HepG2 (cell line): ENCODE data around the gene CELF5. TPM values are rescaled to one million over a fixed set of nuclear protein-coding genes. Genes with fewer than 3 reads are reported as not detected.

Experiments used
- ATAC-seq: fragments of 200-7000 bp; cut with Tn5 transposase; 3 replicates; pipeline ENCODE4 v1.9.1; 2020; ENCODE audit warnings: mild to moderate bottlenecking, moderate library complexity
- BruUV-seq: library from RNA; stranded (reverse); fragments of 400-500 nt; replicated peaks from 2 replicates; lab custom pipeline; 2021; lab: Mats Ljungman, UMichigan
- CTCF ChIA-PET: fragments of 300-600 bp; formaldehyde crosslinking; extraction: SDS; loops from one replicate; lab custom pipeline; 2021; ENCODE audit warnings: low total read pairs, inconsistent platforms, low intra/inter-chr PET ratio; lab: Yijun Ruan, JAX
- POLR2A ChIA-PET: fragments of 350-600 bp; sonication (Branson Sonifier 250); formaldehyde crosslinking; loops from one replicate; lab custom pipeline; 2020; ENCODE audit warnings: antibody characterized with exemption, inconsistent platforms; lab: Yijun Ruan, JAX
- DNase-seq: peaks from one replicate; pipeline ENCODE4 v3.0.0-alpha.2; 2015; ENCODE audit warnings: low spot score
- FAIRE-seq: peaks from 3 replicates; lab custom pipeline; 2011; peaks lifted over from hg19 to GRCh38; lab: Jason Lieb, UNC
- H2AFZ ChIP-seq: one replicate; pipeline ENCODE4 v1.6.1; 2011; ENCODE audit warnings: low read length, inconsistent platforms
- H3K27ac ChIP-seq: fragments of 300-600 bp; 3 replicates; pipeline ENCODE4 v1.8.0; 2011; ENCODE audit warnings: mixed run types, mild to moderate bottlenecking, mixed read lengths, low read length, inconsistent platforms; ENCODE audit not compliant: insufficient read depth; ENCODE audit errors: extremely low read length
- H3K27me3 ChIP-seq, 2 experiments: fragments of 200-600 bp in 1 of 2; 2 replicates in 1 of 2; 3 replicates in 1 of 2; pipeline versions ENCODE4 v1.6.0 to v1.8.0; 2011; ENCODE audit warnings: low read length in 2 of 2, mild to moderate bottlenecking in 2 of 2, moderate library complexity in 2 of 2, inconsistent platforms in 1 of 2; ENCODE audit not compliant: insufficient read depth in 2 of 2, control insufficient read depth in 1 of 2
- H3K36me3 ChIP-seq, 2 experiments: fragments of 200-600 bp in 1 of 2; replicated peaks in 1 of 2; 2 replicates in 1 of 2; 3 replicates in 1 of 2; pipeline versions ENCODE4 v1.5.1 to v1.8.0; 2011; ENCODE audit warnings: low read length in 2 of 2, inconsistent platforms in 1 of 2; ENCODE audit not compliant: insufficient read depth in 2 of 2, control insufficient read depth in 1 of 2
- H3K4me1 ChIP-seq: 2 replicates; pipeline ENCODE4 v1.5.1; 2012; ENCODE audit warnings: low read length, inconsistent platforms; ENCODE audit not compliant: insufficient read depth
- H3K4me2 ChIP-seq: 2 replicates; pipeline ENCODE4 v1.6.0; 2011; ENCODE audit warnings: low read depth, low read length, inconsistent platforms
- H3K4me3 ChIP-seq, 3 experiments: fragments of 200-600 bp in 1 of 3; sonication (generic), shearing (Covaris generic) in 1 of 3; replicated peaks in 1 of 3; 2 replicates each; pipeline ENCODE4 v1.5.1; 2011 to 2016; ENCODE audit warnings: low read length in 3 of 3, inconsistent platforms in 2 of 3, low read depth in 2 of 3, mild to moderate bottlenecking in 2 of 3, control low read depth in 1 of 3, mixed read lengths in 1 of 3; ENCODE audit not compliant: insufficient read depth in 1 of 3
- H3K79me2 ChIP-seq: one replicate; pipeline ENCODE4 v1.6.1; 2011; ENCODE audit warnings: low read length, inconsistent platforms; ENCODE audit not compliant: insufficient read depth
- H3K9ac ChIP-seq: 2 replicates; pipeline ENCODE4 v1.6.0; 2011; ENCODE audit warnings: mild to moderate bottlenecking, low read depth, low read length, inconsistent platforms; ENCODE audit not compliant: insufficient read depth
- H3K9me3 ChIP-seq: 2 replicates; pipeline ENCODE4 v1.5.1; 2012; ENCODE audit warnings: mild to moderate bottlenecking, low read length
- H4K20me1 ChIP-seq: 2 replicates; pipeline ENCODE4 v1.6.0; 2011; ENCODE audit warnings: inconsistent platforms, mild to moderate bottlenecking, low read length, moderate library complexity; ENCODE audit not compliant: insufficient read depth
- DMAP1 ChIP-seq: IDR thresholded peaks from 2 replicates; pipeline ENCODE4 v1.6.1; 2016
- EED ChIP-seq: sonication (generic); formaldehyde crosslinking; IDR thresholded peaks from 2 replicates; pipeline ENCODE4 v1.5.0; 2020; ENCODE audit warnings: mild to moderate bottlenecking, missing genetic modification reagents
- HBP1 ChIP-seq: IDR thresholded peaks from 2 replicates; pipeline ENCODE4 v1.6.1; 2016; ENCODE audit warnings: low read depth, control low read depth
- KDM1A ChIP-seq: IDR thresholded peaks from 2 replicates; pipeline ENCODE4 v1.6.1; 2016; ENCODE audit warnings: missing compliant biosample characterization
- KDM5A ChIP-seq: fragments of 200-600 bp; sonication (generic); IDR thresholded peaks from 2 replicates; pipeline ENCODE4 v1.7.0; 2018; ENCODE audit warnings: antibody characterized with exemption, mild to moderate bottlenecking, low read length, borderline replicate concordance
- MAFF ChIP-seq: IDR thresholded peaks from 2 replicates; pipeline ENCODE4 v1.6.1; 2011; ENCODE audit warnings: low read depth, low read length, improper control_type of control experiment
- NFE2L2 ChIP-seq: fragments of 150-350 bp; IDR thresholded peaks from 2 replicates; pipeline ENCODE4 v1.6.1; 2014; ENCODE audit warnings: low read length
- POGZ ChIP-seq: sonication (generic); formaldehyde crosslinking; IDR thresholded peaks from 2 replicates; pipeline ENCODE4 v1.4.0; 2020; ENCODE audit warnings: mild to moderate bottlenecking, missing genetic modification reagents
- REPIN1 ChIP-seq: sonication (generic); formaldehyde crosslinking; IDR thresholded peaks from 2 replicates; pipeline ENCODE4 v1.8.0; 2022; ENCODE audit warnings: missing genetic modification reagents, low read depth, mild to moderate bottlenecking, borderline replicate concordance
- RFX1 ChIP-seq: fragments of 450-650 bp; IDR thresholded peaks from 2 replicates; pipeline ENCODE4 v1.6.1; 2017
- SALL1 ChIP-seq: sonication (generic); formaldehyde crosslinking; IDR thresholded peaks from 2 replicates; pipeline ENCODE4 v1.8.0; 2022; ENCODE audit warnings: mild to moderate bottlenecking, missing genetic modification reagents
- SAP130 ChIP-seq: IDR thresholded peaks from 2 replicates; pipeline ENCODE4 v1.6.1; 2016; ENCODE audit warnings: low read depth
- SIN3A ChIP-seq: IDR thresholded peaks from 2 replicates; pipeline ENCODE4 v1.6.1; 2011; ENCODE audit warnings: low read depth, mild to moderate bottlenecking, control low read depth, low read length, borderline replicate concordance
- ZMYM2 ChIP-seq: sonication (generic); formaldehyde crosslinking; IDR thresholded peaks from 2 replicates; pipeline ENCODE4 v1.8.0; 2022; ENCODE audit warnings: mild to moderate bottlenecking, missing genetic modification reagents
- ZMYM3 ChIP-seq: sonication (generic); formaldehyde crosslinking; IDR thresholded peaks from 2 replicates; pipeline ENCODE4 v1.5.1; 2020; ENCODE audit warnings: mild to moderate bottlenecking, missing genetic modification reagents
- ZNF24 ChIP-seq: fragments of 450-650 bp; IDR thresholded peaks from 2 replicates; pipeline ENCODE4 v1.6.1; 2017; ENCODE audit warnings: antibody characterized with exemption, mild to moderate bottlenecking
- ZNF282 ChIP-seq: fragments of 450-650 bp; IDR thresholded peaks from 2 replicates; pipeline ENCODE4 v1.6.1; 2018; ENCODE audit not compliant: partially characterized antibody
- ZNF629 ChIP-seq: sonication (generic); formaldehyde crosslinking; conservative IDR thresholded peaks from 2 replicates; pipeline ENCODE4 v1.5.0; 2020; ENCODE audit warnings: missing genetic modification reagents
- ZNF768 ChIP-seq: sonication (generic); formaldehyde crosslinking; IDR thresholded peaks from 2 replicates; pipeline ENCODE4 v1.4.0; 2020; ENCODE audit warnings: missing genetic modification reagents
- WGBS: methylation state at CpG from one replicate; pipeline ENCODE4 v1.1.6; 2017; ENCODE audit warnings: low lambda C conversion rate; 5-methylcytosine and 5-hydroxymethylcytosine counted together
- in situ Hi-C: cut with HindIII; loops from 2 replicates; pipeline ENCODE4 v1.10.0; 2017; ENCODE audit warnings: low pct_unique_long_range_greater_than_20kb; ENCODE audit not compliant: extremely low pct_ligation_motif_present
- intact Hi-C: fragments of 100-400 bp; cut with micrococcal nuclease; formaldehyde crosslinking; loops from one replicate; pipeline ENCODE4 v1.10.0; 2022; ENCODE audit not compliant: unreplicated experiment
- polyA plus RNA-seq, 8 experiments: library from polyadenylated mRNA; depleted of rRNA in 3 of 8; stranded (reverse) in 7 of 8; unstranded in 1 of 8; fragments of >200 nt; fragmentation: Illumina TruSeq in 4 of 8; extraction: Trizol in 4 of 8; gene quantifications; 2 replicates each; pipeline versions ENCODE4 v1.2.1 to v1.2.3, GENCODE V29; 2011 to 2016; ENCODE audit warnings: low read depth in 4 of 8, missing spikeins in 1 of 8, mixed read lengths in 1 of 8; ENCODE audit not compliant: insufficient read depth in 1 of 8
- total RNA-seq, 5 experiments: library from RNA; depleted of rRNA; stranded (reverse); fragments of >200 nt; fragmentation: Illumina TruSeq; extraction: Trizol; gene quantifications; 2 replicates each; pipeline ENCODE4 v1.2.3, GENCODE V29; 2016; ENCODE audit warnings: low read depth in 1 of 5
- TF ChIP-seq, protein P1 (sequence below): sonication (generic); formaldehyde crosslinking; IDR thresholded peaks from 2 replicates; pipeline ENCODE4 v1.5.0; 2020; ENCODE audit warnings: mild to moderate bottlenecking, missing genetic modification reagents, borderline replicate concordance

The CELF5 gene
- total and polyA plus RNA-seq, 2 of the 13 experiments (the other 11 are each of a cell fraction or from before 2014, with no cell fraction given): 0.31 to 0.84 TPM

GRCh38 chr19:3184847-3185460, 39.5 kb upstream of the CELF5 start:
- intact Hi-C loops (no loop called here), in situ Hi-C loops (no loop called here)
- Histone ChIP-seq H3K9ac (peak overlapping the region; percentile 88), H4K20me1 (peaks cover 7% of the 10 kb centered on the region; the same call in 1 of the 2 replicates), H3K27me3 (no peaks in the 10 kb centered on the region), H2AFZ (peak overlapping the region; percentile 96), H3K9me3 (no peaks in the 10 kb centered on the region), H3K4me2 (peak overlapping the region; percentile 95), H3K4me3 (peak overlapping the region; percentile 61 to 98 (median 93)), H3K27ac (peak overlapping the region; percentile 71), H3K4me1 (peaks cover 32% of the 10 kb centered on the region), H3K79me2 (peaks cover 39% of the 10 kb centered on the region), H3K36me3 (peaks cover 2 to 6% of the 10 kb centered on the region in 2 experiments; a peak in 3 of 5 replicates)
- POLR2A ChIA-PET: interaction anchor here (1.5 kb wide), 1 partner anchor 13 kb away, joined by 3 read pairs; no protein-coding TSS in a partner anchor
- BruUV-seq: no TSS peak
- DNase-seq (no peak), FAIRE-seq (no peak), ATAC-seq (peak; percentile 68)
- 7% methylated on average over 14 of the region's 14 CpGs for WGBS
- CTCF ChIA-PET: no interaction called here
- TF ChIP-seq ZNF282 (no peak), KDM1A (peak; percentile 84), SIN3A (peak; percentile 88), RFX1 (no peak), ZMYM2 (CRISPR knock-in tag) (0 out of 2 replicates have a peak, but pooled peaks have one; percentile 37), KDM5A (peak; percentile 91; the same call in 1 of the 2 replicates), HBP1 (CRISPR knock-in tag) (peak; percentile 100), ZNF629 (CRISPR knock-in tag) (peak; percentile 96), SALL1 (CRISPR knock-in tag) (0 out of 2 replicates have a peak, but pooled peaks have one; percentile 13), NFE2L2 (peak; percentile 55), EED (CRISPR knock-in tag) (no peak), REPIN1 (CRISPR knock-in tag) (peak; percentile 11; the same call in 1 of the 2 replicates), ZNF768 (peak; percentile 88), ZMYM3 (CRISPR knock-in tag) (peak; percentile 90), POGZ (CRISPR knock-in tag) (0 out of 2 replicates have a peak, but pooled peaks have one; percentile 13), SAP130 (peak; percentile 96), DMAP1 (no peak), MAFF (peak; percentile 40; the same call in 1 of the 2 replicates), ZNF24 (peak; percentile 87)
- TF ChIP-seq, protein P1, sequence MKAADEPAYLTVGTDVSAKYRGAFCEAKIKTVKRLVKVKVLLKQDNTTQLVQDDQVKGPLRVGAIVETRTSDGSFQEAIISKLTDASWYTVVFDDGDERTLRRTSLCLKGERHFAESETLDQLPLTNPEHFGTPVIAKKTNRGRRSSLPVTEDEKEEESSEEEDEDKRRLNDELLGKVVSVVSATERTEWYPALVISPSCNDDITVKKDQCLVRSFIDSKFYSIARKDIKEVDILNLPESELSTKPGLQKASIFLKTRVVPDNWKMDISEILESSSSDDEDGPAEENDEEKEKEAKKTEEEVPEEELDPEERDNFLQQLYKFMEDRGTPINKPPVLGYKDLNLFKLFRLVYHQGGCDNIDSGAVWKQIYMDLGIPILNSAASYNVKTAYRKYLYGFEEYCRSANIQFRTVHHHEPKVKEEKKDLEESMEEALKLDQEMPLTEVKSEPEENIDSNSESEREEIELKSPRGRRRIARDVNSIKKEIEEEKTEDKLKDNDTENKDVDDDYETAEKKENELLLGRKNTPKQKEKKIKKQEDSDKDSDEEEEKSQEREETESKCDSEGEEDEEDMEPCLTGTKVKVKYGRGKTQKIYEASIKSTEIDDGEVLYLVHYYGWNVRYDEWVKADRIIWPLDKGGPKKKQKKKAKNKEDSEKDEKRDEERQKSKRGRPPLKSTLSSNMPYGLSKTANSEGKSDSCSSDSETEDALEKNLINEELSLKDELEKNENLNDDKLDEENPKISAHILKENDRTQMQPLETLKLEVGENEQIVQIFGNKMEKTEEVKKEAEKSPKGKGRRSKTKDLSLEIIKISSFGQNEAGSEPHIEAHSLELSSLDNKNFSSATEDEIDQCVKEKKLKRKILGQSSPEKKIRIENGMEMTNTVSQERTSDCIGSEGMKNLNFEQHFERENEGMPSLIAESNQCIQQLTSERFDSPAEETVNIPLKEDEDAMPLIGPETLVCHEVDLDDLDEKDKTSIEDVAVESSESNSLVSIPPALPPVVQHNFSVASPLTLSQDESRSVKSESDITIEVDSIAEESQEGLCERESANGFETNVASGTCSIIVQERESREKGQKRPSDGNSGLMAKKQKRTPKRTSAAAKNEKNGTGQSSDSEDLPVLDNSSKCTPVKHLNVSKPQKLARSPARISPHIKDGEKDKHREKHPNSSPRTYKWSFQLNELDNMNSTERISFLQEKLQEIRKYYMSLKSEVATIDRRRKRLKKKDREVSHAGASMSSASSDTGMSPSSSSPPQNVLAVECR (CRISPR knock-in tag): peak; percentile 74
